Posterior vena cava (tissue), 2 donors: ENCODE results near the gene SCNN1G. TPM values are rescaled to one million over a fixed set of nuclear protein-coding genes. Genes with fewer than 3 reads are reported as not detected.

ENCODE experiments used
- DNase-seq: peaks from one replicate; pipeline ENCODE4 v3.0.0-alpha.2; 2020; ENCODE audit warnings: low spot score
- intact Hi-C, 2 donors: fragments of 100-400 bp; cut with DNase I; formaldehyde crosslinking; loops; one replicate each; pipeline versions ENCODE4 v1.14.1 to v1.14.2; 2022 to 2023
- total RNA-seq, 2 donors: library from RNA; stranded (reverse); fragmentation: NEBNext Ultra II Directional; extraction: Animal tissue kit (Norgen Biotek cat#: 25700); gene quantifications; one replicate each; pipeline ENCODE4 v1.2.1, GENCODE V29; 2021
- donor health status: DM: yes; HTN: yes; CAD: no.
- donor health status: DM: yes; HTN: yes; CAD: no.

Gene SCNN1G
- total RNA-seq, 2 donors from 2014 or later = not detected

- intact Hi-C loops = no loop called here
- DNase-seq = peak; percentile 99
Observed at GRCh38 chr16:23149267-23149992, 33.1 kb upstream of the SCNN1G start, which contains the start of gene USP31. USP31 (minus strand) TSS chr16:23149452; CDS start chr16:23149270, 182 bp downstream.

- intact Hi-C loops = no loop called here
- DNase-seq = no peak
Observed at GRCh38 chr16:23149993-23150364, 32.6 kb upstream of the SCNN1G start.

- intact Hi-C loops = no loop called here
- DNase-seq = no peak
Observed at GRCh38 chr16:23152386-23153178, 30.0 kb upstream of the SCNN1G start.

- no peak for DNase-seq
- intact Hi-C loops = no loop called here
Observed at GRCh38 chr16:23155445-23156049, 27.0 kb upstream of the SCNN1G start.

GRCh38 chr16:23156110-23156509, 26.4 kb upstream of the SCNN1G start:
- DNase-seq = no peak
- intact Hi-C loops = no loop called here

GRCh38 chr16:23156946-23157460, 25.5 kb upstream of the SCNN1G start:
- DNase-seq = no peak
- intact Hi-C loops = no loop called here

GRCh38 chr16:23158114-23158513, 24.4 kb upstream of the SCNN1G start:
- intact Hi-C loops = no loop called here
- no peak for DNase-seq

- DNase-seq = no peak
- intact Hi-C loops = no loop called here
Observed at GRCh38 chr16:23160082-23160481, 22.5 kb upstream of the SCNN1G start.

- intact Hi-C loops = no loop called here
- DNase-seq = no peak
Observed at GRCh38 chr16:23160574-23160973, 22.0 kb upstream of the SCNN1G start.

GRCh38 chr16:23163921-23164320, 18.6 kb upstream of the SCNN1G start:
- intact Hi-C loops = no loop called here
- DNase-seq = no peak

- intact Hi-C loops = no loop called here
- no peak for DNase-seq
Observed at GRCh38 chr16:23164736-23165135, 17.8 kb upstream of the SCNN1G start.

GRCh38 chr16:23172583-23172982, 10.0 kb upstream of the SCNN1G start:
- DNase-seq = no peak

GRCh38 chr16:23172994-23173393, 9.6 kb upstream of the SCNN1G start:
- no peak for DNase-seq
- intact Hi-C loops = no loop called here

More at GRCh38 chr16:23172583-23172982, 10.0 kb upstream of the SCNN1G start:
- intact Hi-C loops = no loop called here

GRCh38 chr16:23174622-23175021, 7.9 kb upstream of the SCNN1G start:
- DNase-seq = no peak
- intact Hi-C loops = no loop called here

GRCh38 chr16:23175651-23176050, 6.9 kb upstream of the SCNN1G start:
- no peak for DNase-seq
- intact Hi-C loops = no loop called here

- DNase-seq = no peak
- intact Hi-C loops = loop anchor here (5.0 kb wide), 1 partner anchor 251 kb away; no protein-coding TSS in a partner anchor
Observed at GRCh38 chr16:23181506-23181905, 1.0 kb upstream of the SCNN1G start.

- intact Hi-C loops = loop anchor here (5.0 kb wide), 1 partner anchor 250 kb away; no protein-coding TSS in a partner anchor
- DNase-seq = peak; percentile 88
Observed at GRCh38 chr16:23182206-23182678, 303 bp upstream of the SCNN1G start.

GRCh38 chr16:23183543-23183862, 958 bp downstream of the SCNN1G start:
- intact Hi-C loops = loop anchor here (5.0 kb wide), 1 partner anchor 249 kb away; no protein-coding TSS in a partner anchor
- DNase-seq = no peak

GRCh38 chr16:23185656-23186055, 3.1 kb downstream of the SCNN1G start:
- no peak for DNase-seq
- intact Hi-C loops = no loop called here

- DNase-seq = no peak
- intact Hi-C loops = no loop called here
Observed at GRCh38 chr16:23186171-23186570, 3.6 kb downstream of the SCNN1G start.
